Nephron progenitor cell (in vitro differentiated cells): ENCODE results near the gene MAP1LC3B.
A peak's percentile ranks its signal among the peaks of the same experiment; 100 is the strongest.

Source experiments
- DNase-seq: peaks from one replicate; pipeline ENCODE4 v3.0.0; 2021
- H3K27ac Mint-ChIP-seq: 2 replicates; pipeline ENCODE4 v1.8.0; 2021; ENCODE audit warnings: mild to moderate bottlenecking, moderate library complexity, mixed read lengths
- H3K27me3 Mint-ChIP-seq: 2 replicates; pipeline ENCODE4 v1.8.0; 2021; ENCODE audit warnings: mild to moderate bottlenecking, low read depth, mixed read lengths; ENCODE audit not compliant: poor library complexity
- H3K36me3 Mint-ChIP-seq: 2 replicates; pipeline ENCODE4 v1.8.0; 2021; ENCODE audit warnings: low read depth, mixed read lengths
- H3K4me1 Mint-ChIP-seq: 2 replicates; pipeline ENCODE4 v1.8.0; 2021; ENCODE audit warnings: mixed read lengths
- H3K4me3 Mint-ChIP-seq: 2 replicates; pipeline ENCODE4 v1.8.0; 2021; ENCODE audit warnings: mild to moderate bottlenecking, moderate library complexity, mixed read lengths
- H3K9me3 Mint-ChIP-seq: 2 replicates; pipeline ENCODE4 v1.8.0; 2021; ENCODE audit warnings: mild to moderate bottlenecking, moderate library complexity, mixed read lengths
- CTCF ChIP-seq: fragments of 200-600 bp; sonication (generic); IDR thresholded peaks from 2 replicates; pipeline ENCODE4 v1.5.0; 2021; ENCODE audit warnings: antibody characterized with exemption

The MAP1LC3B gene

GRCh38 chr16:87368029-87368770 lies 23.9 kb upstream of the MAP1LC3B start:
- H3K36me3 Mint-ChIP-seq: peaks cover 12% of the 10 kb centered on the region
- no peaks in the 10 kb centered on the region for H3K9me3 Mint-ChIP-seq
- H3K4me3 Mint-ChIP-seq: no peak overlapping the region
- H3K27me3 Mint-ChIP-seq: peaks cover 10% of the 10 kb centered on the region
- no peak for TF ChIP-seq CTCF
- H3K27ac Mint-ChIP-seq: no peak overlapping the region
- H3K4me1 Mint-ChIP-seq: peaks cover 71% of the 10 kb centered on the region
- DNase-seq: no peak

DNA sequence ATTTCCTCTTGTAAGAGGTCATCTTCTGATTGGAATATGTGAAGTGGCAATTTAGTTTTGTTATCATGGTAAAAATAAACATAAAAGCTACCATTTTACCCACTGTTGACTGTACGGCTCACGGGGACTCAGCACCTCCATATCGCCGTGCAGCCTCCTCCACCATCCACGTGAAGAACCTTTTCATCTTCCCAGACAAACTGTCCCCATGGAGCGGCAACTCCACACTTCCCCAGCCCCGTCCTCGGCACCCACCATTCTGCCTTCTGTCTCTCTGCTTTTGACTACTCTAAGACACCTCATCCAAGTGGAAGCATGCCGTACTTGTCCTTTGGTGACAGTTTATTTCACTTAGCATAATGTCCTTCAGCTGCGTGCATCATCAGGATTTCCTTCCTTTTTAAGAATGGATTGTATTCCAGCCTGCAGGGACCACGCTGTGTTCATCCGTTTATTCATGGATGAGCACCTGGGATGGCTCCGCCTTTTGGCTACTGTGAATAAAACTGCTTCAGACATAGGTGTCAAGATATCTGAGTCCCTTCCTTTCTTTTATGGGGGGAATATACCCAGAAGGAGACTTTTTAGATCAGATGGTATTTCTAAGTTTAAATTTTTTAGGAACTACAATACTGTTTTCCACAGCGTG lies 22.9 kb upstream of the MAP1LC3B start:
- Mint-ChIP-seq H3K4me3 (no peak overlapping the region), H3K27ac (no peak overlapping the region), H3K36me3 (peaks cover 16% of the 10 kb centered on the region), H3K9me3 (no peaks in the 10 kb centered on the region), H3K4me1 (peaks cover 65% of the 10 kb centered on the region), H3K27me3 (peaks cover 10% of the 10 kb centered on the region)
- TF ChIP-seq CTCF: no peak
- DNase-seq: no peak

DNA sequence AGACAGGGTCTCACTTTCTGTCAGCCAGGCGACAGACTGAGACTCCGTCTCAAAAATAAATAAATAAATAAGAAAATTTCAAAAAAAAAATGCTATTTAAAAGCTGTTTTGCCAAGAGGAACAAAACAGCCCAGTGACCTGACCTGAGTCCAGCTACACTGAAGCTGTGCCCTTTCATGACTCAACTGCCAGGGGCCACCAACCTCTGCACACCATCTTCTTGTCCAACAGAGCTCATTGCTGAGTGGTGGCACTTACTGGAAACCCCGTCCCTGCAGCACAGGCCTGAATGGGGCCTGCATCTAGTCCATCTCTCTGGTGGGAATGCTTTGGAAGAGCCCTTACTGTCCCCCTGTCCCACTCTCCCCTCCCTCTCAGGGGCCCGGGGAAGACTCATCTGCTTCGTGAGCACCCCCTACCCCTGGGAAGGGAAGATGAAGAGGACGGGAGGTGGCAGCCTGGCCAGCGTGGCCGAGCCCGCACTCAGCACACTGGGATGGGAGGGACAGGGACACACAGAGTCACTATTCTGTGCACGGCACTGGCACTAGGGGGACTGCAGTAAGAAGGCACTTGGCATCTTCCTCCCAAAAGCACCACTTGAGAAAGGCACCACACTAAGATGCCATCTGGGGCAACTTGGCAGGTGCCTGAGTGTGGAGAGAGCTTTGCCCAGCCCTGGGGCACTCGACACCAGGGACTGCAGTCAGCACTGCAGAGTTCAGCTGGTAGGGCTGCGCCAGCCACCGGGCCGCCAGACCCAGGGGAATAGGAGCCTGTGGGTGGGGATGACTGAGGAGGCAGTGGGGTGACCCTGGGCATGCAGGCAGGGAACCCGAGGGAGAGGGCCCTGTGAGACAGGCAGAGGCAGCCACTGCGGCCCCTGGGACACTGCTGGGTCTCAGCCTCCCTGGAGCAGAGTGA lies 22.1 kb upstream of the MAP1LC3B start:
- Mint-ChIP-seq H3K36me3 (peaks cover 16% of the 10 kb centered on the region), H3K4me3 (no peak overlapping the region), H3K9me3 (no peaks in the 10 kb centered on the region), H3K27ac (no peak overlapping the region), H3K4me1 (peaks cover 57% of the 10 kb centered on the region), H3K27me3 (peaks cover 10% of the 10 kb centered on the region)
- no peak for TF ChIP-seq CTCF
- no peak for DNase-seq

DNA sequence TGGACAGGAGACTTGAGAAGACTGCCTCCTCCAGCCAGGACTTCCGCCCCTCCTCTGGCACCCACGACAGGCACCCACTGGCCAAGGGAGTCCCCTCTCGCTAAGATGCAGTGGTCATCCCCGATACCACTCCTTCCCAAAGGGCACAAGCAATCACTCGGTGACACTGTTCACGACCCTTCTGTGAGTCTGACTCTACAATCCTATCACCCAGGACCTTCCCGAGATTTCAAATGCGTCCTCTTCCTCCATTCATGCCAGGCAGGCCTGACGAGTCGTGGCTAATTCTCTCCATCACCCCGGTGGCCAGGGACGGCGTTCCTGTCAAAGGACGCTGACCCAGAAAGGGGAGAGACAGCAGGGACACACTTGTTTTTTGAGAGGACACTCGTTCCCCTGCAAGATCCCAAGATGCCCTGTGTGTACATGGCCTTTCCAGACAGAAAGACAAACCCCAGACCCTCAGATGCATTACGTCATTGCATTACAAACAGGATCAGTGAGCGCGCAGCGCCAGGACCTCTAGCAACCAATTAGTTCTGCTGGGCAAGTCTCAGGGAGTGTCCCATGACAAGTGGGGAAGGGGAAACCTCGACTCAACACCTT lies 20.8 kb upstream of the MAP1LC3B start:
- Mint-ChIP-seq H3K27ac (peak overlapping the region; percentile 89), H3K4me1 (peaks cover 49% of the 10 kb centered on the region), H3K27me3 (peaks cover 6% of the 10 kb centered on the region), H3K9me3 (no peaks in the 10 kb centered on the region), H3K4me3 (no peak overlapping the region), H3K36me3 (peaks cover 16% of the 10 kb centered on the region)
- no peak for TF ChIP-seq CTCF
- no peak for DNase-seq

DNA sequence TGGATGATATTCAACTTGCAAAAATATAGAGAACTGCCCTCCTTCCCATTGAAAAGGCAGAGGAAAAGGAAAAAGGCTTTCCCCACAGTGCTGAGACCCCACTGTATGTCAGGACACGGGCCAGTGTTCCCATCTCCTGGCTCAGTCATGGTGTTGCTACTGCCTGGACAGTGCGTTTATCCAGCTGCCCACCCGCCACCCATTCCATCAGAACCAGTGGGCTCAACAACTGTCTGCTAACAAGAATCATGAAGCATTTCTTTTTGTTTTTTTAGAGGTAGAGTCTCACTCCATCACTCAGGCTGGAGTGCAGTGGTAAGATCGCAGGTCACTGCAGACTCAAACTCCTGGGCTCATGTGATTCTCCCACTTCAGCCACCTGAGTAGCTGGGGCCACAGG lies 19.8 kb upstream of the MAP1LC3B start:
- Mint-ChIP-seq H3K27me3 (peaks cover 4% of the 10 kb centered on the region), H3K27ac (no peak overlapping the region), H3K9me3 (peaks cover 5% of the 10 kb centered on the region), H3K36me3 (peaks cover 18% of the 10 kb centered on the region), H3K4me1 (peaks cover 44% of the 10 kb centered on the region), H3K4me3 (no peak overlapping the region)
- no peak for TF ChIP-seq CTCF
- no peak for DNase-seq
